Measurements from ENCODE around the gene SLC25A47.

DNA sequence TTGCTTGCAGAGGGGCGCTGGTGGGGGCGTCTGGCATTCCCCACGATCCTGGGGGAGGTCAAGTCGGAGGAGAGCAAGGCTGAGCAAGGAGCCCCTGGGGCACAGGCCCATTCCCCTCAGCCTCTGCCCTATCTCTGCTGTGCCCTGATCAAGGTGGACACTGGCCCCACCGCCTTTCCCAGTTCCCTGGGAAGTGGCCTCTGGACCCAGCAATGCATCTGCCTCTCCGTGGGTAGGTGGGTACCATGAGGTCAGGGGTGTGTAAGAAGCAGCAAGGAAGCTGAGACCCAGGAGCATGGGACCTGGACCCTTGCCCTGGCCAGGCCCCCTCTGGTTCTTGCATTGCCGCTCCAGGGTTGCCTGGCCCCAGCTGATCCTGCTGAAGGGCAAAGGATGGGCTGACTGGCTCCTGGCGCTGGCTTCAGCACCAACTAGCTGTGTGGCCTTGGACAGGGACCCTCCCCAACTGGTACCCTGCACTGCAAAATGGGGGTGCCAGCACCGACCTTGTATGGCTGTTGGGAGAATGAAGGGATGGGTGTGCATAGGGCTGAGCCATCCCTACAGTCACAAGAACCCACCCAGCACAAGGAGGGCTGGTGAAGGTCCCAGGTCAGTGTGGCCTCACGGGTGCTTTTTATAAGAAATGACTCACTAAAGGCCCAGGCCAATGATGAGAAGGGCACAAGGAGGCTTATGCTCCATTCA lies 36.5 kb upstream of the SLC25A47 start:
- TF ChIP-seq, protein P1, sequence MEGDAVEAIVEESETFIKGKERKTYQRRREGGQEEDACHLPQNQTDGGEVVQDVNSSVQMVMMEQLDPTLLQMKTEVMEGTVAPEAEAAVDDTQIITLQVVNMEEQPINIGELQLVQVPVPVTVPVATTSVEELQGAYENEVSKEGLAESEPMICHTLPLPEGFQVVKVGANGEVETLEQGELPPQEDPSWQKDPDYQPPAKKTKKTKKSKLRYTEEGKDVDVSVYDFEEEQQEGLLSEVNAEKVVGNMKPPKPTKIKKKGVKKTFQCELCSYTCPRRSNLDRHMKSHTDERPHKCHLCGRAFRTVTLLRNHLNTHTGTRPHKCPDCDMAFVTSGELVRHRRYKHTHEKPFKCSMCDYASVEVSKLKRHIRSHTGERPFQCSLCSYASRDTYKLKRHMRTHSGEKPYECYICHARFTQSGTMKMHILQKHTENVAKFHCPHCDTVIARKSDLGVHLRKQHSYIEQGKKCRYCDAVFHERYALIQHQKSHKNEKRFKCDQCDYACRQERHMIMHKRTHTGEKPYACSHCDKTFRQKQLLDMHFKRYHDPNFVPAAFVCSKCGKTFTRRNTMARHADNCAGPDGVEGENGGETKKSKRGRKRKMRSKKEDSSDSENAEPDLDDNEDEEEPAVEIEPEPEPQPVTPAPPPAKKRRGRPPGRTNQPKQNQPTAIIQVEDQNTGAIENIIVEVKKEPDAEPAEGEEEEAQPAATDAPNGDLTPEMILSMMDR (IDR thresholded peaks at IDR 0.05), result no peak
- TF ChIP-seq POLR2A (IDR thresholded peaks at IDR 0.05), result no peak

Measured in body of pancreas (tissue), 4 donors.